ENCODE results near the gene MCAM. TPM values are rescaled to one million over a fixed set of nuclear protein-coding genes. Genes with fewer than 3 reads are reported as not detected.

MCAM gene
- total and polyA plus RNA-seq, 2 of the 8 experiments (the other 6 are each of a cell fraction or from before 2014, with no cell fraction given), result 22.4 to 32.2 TPM

GRCh38 chr11:119323532-119324033 lies 6.7 kb upstream of the MCAM start:
- WGBS, 2 experiments (ENCODE audit: extremely low coverage in 1 of 2, insufficient coverage in 1 of 2, insufficient read length in 1 of 2, insufficient replicate concordance in 2 of 2, low coverage in 1 of 2, low lambda C conversion rate in 2 of 2, missing lambda C conversion rate in 1 of 2), result 45% methylated on average over 8 of the region's 8 CpGs; no CpG with 5 or more reads in 1 of the 2 experiments
- H3K23me2 ChIP-seq (ENCODE audit: low read depth, low read length), result peaks cover 7% of the 10 kb centered on the region; the same call in 1 of the 2 replicates
- peak overlapping the region in 1 of 2 experiments; percentile 1; a peak in 2 of 4 replicates for H3K4me2 ChIP-seq (ENCODE audit: insufficient read depth in 1 of 2, low read depth in 2 of 2, low read length in 2 of 2)
- H3K14ac ChIP-seq (ENCODE audit: insufficient read length), result no peak overlapping the region
- H2AK5ac ChIP-seq (ENCODE audit: low read depth, low read length), result no peak overlapping the region
- DNase-seq (ENCODE audit: low read depth in 1 of 2, low spot score in 2 of 2), result peak in 1 of 2 experiments; percentile 98
- H4K91ac ChIP-seq (replicated peaks; ENCODE audit: insufficient read length, low read length), result peak overlapping the region; percentile 20
- H2BK15ac ChIP-seq (ENCODE audit: low read length), result peak overlapping the region; percentile 10; the same call in 1 of the 2 replicates
- H3K4ac ChIP-seq (replicated peaks; ENCODE audit: insufficient read length, low read depth, low read length), result no peak overlapping the region
- H4K20me1 ChIP-seq (replicated peaks in 1 of 2; ENCODE audit: control insufficient read depth in 1 of 2, insufficient read depth in 2 of 2, low read length in 2 of 2), result no peaks in the 10 kb centered on the region
- H3K79me1 ChIP-seq (ENCODE audit: low read depth, low read length), result no peaks in the 10 kb centered on the region
- H3K23ac ChIP-seq (ENCODE audit: insufficient read length), result no peak overlapping the region
- H4K5ac ChIP-seq (ENCODE audit: insufficient read length, low read depth, low read length), result no peak overlapping the region
- no peak overlapping the region for H3K27ac ChIP-seq (ENCODE audit: low read depth, low read length)
- peaks cover 0 to 3% (median 1%) of the 10 kb centered on the region in 4 experiments; a peak in 2 of 7 replicates for H3K27me3 ChIP-seq (replicated peaks in 1 of 4; ENCODE audit: control insufficient read depth in 3 of 4, extremely low read depth in 1 of 4, insufficient read depth in 3 of 4, low read length in 3 of 4)
- no peaks in the 10 kb centered on the region for H3K9me3 ChIP-seq (ENCODE audit: insufficient read depth in 2 of 2, low read depth in 1 of 2, low read length in 1 of 2)
- H2BK5ac ChIP-seq (ENCODE audit: low read depth, low read length), result no peak overlapping the region
- POLR2A ChIA-PET (ENCODE audit: partially characterized antibody), result interaction anchor here (0.6 to 5.2 kb wide), 14 partner anchors 11 to 282 kb away, joined by 3 to 29 read pairs (median 4); partner anchors contain the start of genes C1QTNF5, RNF26, THY1 and USP2
- H3K56ac ChIP-seq (replicated peaks; ENCODE audit: insufficient read length, low read depth, low read length), result no peak overlapping the region
- no peaks in the 10 kb centered on the region for H3K36me3 ChIP-seq (ENCODE audit: control insufficient read depth in 2 of 4, insufficient read depth in 4 of 4, low read length in 3 of 4)
- H3K9ac ChIP-seq (replicated peaks in 1 of 4; ENCODE audit: extremely low read depth in 1 of 4, low read depth in 3 of 4, low read length in 3 of 4), result no peak overlapping the region
- no peak overlapping the region; the same call in 1 of the 2 replicates for H3K18ac ChIP-seq (ENCODE audit: extremely low read depth, low read length)
- H4K8ac ChIP-seq (ENCODE audit: extremely low read depth, insufficient read depth, low read length), result no peak overlapping the region
- FAIRE-seq, result peak; percentile 81
- no peak overlapping the region for H2BK120ac ChIP-seq (replicated peaks; ENCODE audit: low read depth, low read length)
- no peaks in the 10 kb centered on the region for H3K79me2 ChIP-seq (ENCODE audit: control insufficient read depth in 1 of 2, insufficient read depth in 2 of 2, low read length in 2 of 2)
- CTCF ChIA-PET (ENCODE audit: partially characterized antibody), result interaction anchor here (0.6 to 16.8 kb wide), 59 partner anchors 14 to 934 kb away, joined by 3 to 415 read pairs (median 4); partner anchors contain the start of genes C1QTNF5, DPAGT1, MFRP and RNF26
- peaks cover 10 to 25% (median 20%) of the 10 kb centered on the region in 4 experiments for H3K4me1 ChIP-seq (replicated peaks in 1 of 4; ENCODE audit: control insufficient read depth in 3 of 4, insufficient read depth in 4 of 4, low read length in 3 of 4)
- no peak overlapping the region for H2AFZ ChIP-seq (ENCODE audit: low read length)
- no peak overlapping the region for H3K4me3 ChIP-seq (ENCODE audit: extremely low read depth in 1 of 4, insufficient read depth in 2 of 4, low read depth in 3 of 4, low read length in 4 of 4)
- peak overlapping the region; percentile 12; the same call in 1 of the 2 replicates for H2BK12ac ChIP-seq (ENCODE audit: low read depth, low read length)
- no peak overlapping the region for H2BK20ac ChIP-seq (ENCODE audit: low read length)
- TF ChIP-seq MAX (IDR thresholded peaks at IDR 0.05), result peak; percentile 55
